PC-9 (cell line): Measurements from ENCODE around the gene SLC25A30. TPM values are rescaled to one million over a fixed set of nuclear protein-coding genes. Genes with fewer than 3 reads are reported as not detected.
"Not testable (repeated sequence)": the region's sequence is repeated elsewhere in the genome, so short reads cannot be mapped to it uniquely, and the experiment has no call there.

Experiments used
- BruUV-seq: library from RNA; stranded (reverse); fragments of 400-500 nt; replicated peaks from 2 replicates; lab custom pipeline; 2021; lab: Mats Ljungman, UMichigan
- CTCF ChIA-PET: fragments of 300-600 bp; sonication (Branson Sonifier 250); formaldehyde crosslinking; loops from one replicate; lab custom pipeline; 2022; ENCODE audit warnings: antibody characterized with exemption; lab: Charles Lee
- POLR2A ChIA-PET: fragments of 300-600 bp; sonication (Branson Sonifier 250); formaldehyde crosslinking; loops from one replicate; lab custom pipeline; 2022; ENCODE audit warnings: antibody characterized with exemption; ENCODE audit not compliant: unreplicated experiment; lab: Charles Lee
- DNase-seq, 2 experiments: peaks; one replicate each; pipeline versions ENCODE4 v3.0.0 to v3.0.0-alpha.2; 2015 to 2022; ENCODE audit warnings: mixed read lengths in 1 of 2
- H2AFZ ChIP-seq: fragments of 200-600 bp; sonication (generic); 2 replicates; pipeline ENCODE4 v1.8.1; 2017; ENCODE audit warnings: antibody characterized with exemption
- H3F3A ChIP-seq: fragments of 200-600 bp; sonication (generic); 2 replicates; pipeline ENCODE4 v1.8.1; 2017; ENCODE audit warnings: antibody characterized with exemption, mild to moderate bottlenecking, low read depth; ENCODE audit not compliant: insufficient read depth
- H3K27ac ChIP-seq: fragments of 200-600 bp; sonication (generic); 2 replicates; pipeline ENCODE4 v1.6.1; 2016; ENCODE audit warnings: mixed run types
- H3K27me3 ChIP-seq: fragments of 200-600 bp; sonication (generic); 2 replicates; pipeline ENCODE4 v1.6.1; 2016; ENCODE audit warnings: low read depth, mixed run types; ENCODE audit not compliant: insufficient read depth
- H3K36me3 ChIP-seq: fragments of 200-600 bp; sonication (generic); 2 replicates; pipeline ENCODE4 v1.6.1; 2016; ENCODE audit warnings: low read depth, mixed run types
- H3K4me1 ChIP-seq: fragments of 200-600 bp; sonication (generic); replicated peaks from 2 replicates; pipeline ENCODE4 v1.6.1; 2016; ENCODE audit warnings: mixed run types; ENCODE audit not compliant: insufficient read depth
- H3K4me2 ChIP-seq: fragments of 200-600 bp; sonication (generic); 2 replicates; pipeline ENCODE4 v1.6.1; 2017; ENCODE audit warnings: mixed run types
- H3K4me3 ChIP-seq: fragments of 200-600 bp; sonication (generic); 2 replicates; pipeline ENCODE4 v1.6.1; 2016; ENCODE audit warnings: mixed run types
- H3K79me2 ChIP-seq: fragments of 200-600 bp; sonication (generic); 2 replicates; pipeline ENCODE4 v1.6.1; 2017; ENCODE audit warnings: low read depth, mixed run types
- H3K9me2 ChIP-seq: fragments of 200-600 bp; sonication (generic); 2 replicates; pipeline ENCODE4 v1.8.1; 2017; ENCODE audit warnings: mild to moderate bottlenecking; ENCODE audit not compliant: insufficient read depth
- H3K9me3 ChIP-seq: fragments of 200-600 bp; sonication (generic); 2 replicates; pipeline ENCODE4 v1.8.1; 2016; ENCODE audit warnings: low read depth; ENCODE audit not compliant: insufficient read depth
- H4K20me1 ChIP-seq: fragments of 200-600 bp; sonication (generic); 2 replicates; pipeline ENCODE4 v1.8.1; 2017; ENCODE audit not compliant: insufficient read depth
- CTCF ChIP-seq: fragments of 200-600 bp; sonication (generic); conservative IDR thresholded peaks from 2 replicates; pipeline ENCODE4 v1.6.1; 2017; ENCODE audit warnings: mixed run types, antibody characterized with exemption, mild to moderate bottlenecking, moderate library complexity
- EZH2 ChIP-seq: fragments of 200-600 bp; sonication (generic); IDR thresholded peaks from 2 replicates; pipeline ENCODE4 v1.8.0; 2017; ENCODE audit warnings: antibody characterized with exemption, low read depth
- intact Hi-C: fragments of 100-400 bp; cut with micrococcal nuclease; formaldehyde crosslinking; loops from one replicate; pipeline ENCODE4 v1.10.0; 2022; ENCODE audit not compliant: unreplicated experiment
- total RNA-seq: library from RNA; stranded (reverse); gene quantifications from 2 replicates; pipeline ENCODE4 v1.2.3, GENCODE V29; 2021

Gene SLC25A30
- total RNA-seq, 1 experiment from 2014 or later, result 11.2 TPM

GRCh38 chr13:45385320-45385719 is 32.9 kb downstream of the SLC25A30 start:
- Histone ChIP-seq H3F3A (no peaks in the 10 kb centered on the region), H4K20me1 (no peaks in the 10 kb centered on the region), H3K27ac (no peak overlapping the region), H3K36me3 (no peaks in the 10 kb centered on the region), H3K27me3 (no peaks in the 10 kb centered on the region), H3K4me2 (no peak overlapping the region), H3K4me1 (no peaks in the 10 kb centered on the region), H3K9me3 (no peaks in the 10 kb centered on the region), H3K9me2 (no peaks in the 10 kb centered on the region), H3K79me2 (no peaks in the 10 kb centered on the region), H3K4me3 (no peak overlapping the region), H2AFZ (no peak overlapping the region)
- BruUV-seq, result no TSS peak
- intact Hi-C loops, result no loop called here
- TF ChIP-seq EZH2 (no peak), CTCF (no peak)
- ChIA-PET POLR2A (no interaction called here), CTCF (interaction anchor here (0.6 kb wide), 1 partner anchor 12 kb away, joined by 3 read pairs; no protein-coding TSS in a partner anchor)
- DNase-seq, result no peak

- Histone ChIP-seq H3K4me1 (no peaks in the 10 kb centered on the region), H2AFZ (no peak overlapping the region), H3K36me3 (no peaks in the 10 kb centered on the region), H3K9me2 (no peaks in the 10 kb centered on the region), H3K4me2 (no peak overlapping the region), H3K4me3 (no peak overlapping the region), H3K9me3 (no peaks in the 10 kb centered on the region), H3F3A (no peaks in the 10 kb centered on the region), H3K27me3 (no peaks in the 10 kb centered on the region), H3K79me2 (no peaks in the 10 kb centered on the region), H4K20me1 (no peaks in the 10 kb centered on the region), H3K27ac (no peak overlapping the region)
- no TSS peak for BruUV-seq
- intact Hi-C loops, result no loop called here
- ChIA-PET CTCF (no interaction called here), POLR2A (no interaction called here)
- no peak for TF ChIP-seq CTCF
- no peak for TF ChIP-seq EZH2
- DNase-seq, result no peak
These were observed 33.5 kb downstream of the SLC25A30 start for GRCh38 chr13:45384474-45385174.

GRCh38 chr13:45382739-45383138 is 35.4 kb downstream of the SLC25A30 start:
- H3K4me1 ChIP-seq, H3K4me3 ChIP-seq, H3K36me3 ChIP-seq, H3K27ac ChIP-seq, DNase-seq, H2AFZ ChIP-seq, POLR2A ChIA-PET, H3F3A ChIP-seq, H3K27me3 ChIP-seq, CTCF ChIA-PET, BruUV-seq, H3K4me2 ChIP-seq, H4K20me1 ChIP-seq, H3K9me3 ChIP-seq, H3K9me2 ChIP-seq, intact Hi-C loops, H3K79me2 ChIP-seq: not testable (repeated sequence)

GRCh38 chr13:45381196-45381595 is 37.0 kb downstream of the SLC25A30 start:
- Histone ChIP-seq H3F3A (no peaks in the 10 kb centered on the region), H3K27ac (no peak overlapping the region), H3K27me3 (no peaks in the 10 kb centered on the region), H3K4me2 (no peak overlapping the region), H3K79me2 (no peaks in the 10 kb centered on the region), H3K4me1 (no peaks in the 10 kb centered on the region), H3K36me3 (no peaks in the 10 kb centered on the region), H3K4me3 (no peak overlapping the region), H2AFZ (no peak overlapping the region), H4K20me1 (no peaks in the 10 kb centered on the region), H3K9me2 (no peaks in the 10 kb centered on the region), H3K9me3 (no peaks in the 10 kb centered on the region)
- DNase-seq, result no peak
- no peak for TF ChIP-seq CTCF
- TF ChIP-seq EZH2, result no peak
- no TSS peak for BruUV-seq
- CTCF ChIA-PET, result no interaction called here
- POLR2A ChIA-PET, result no interaction called here
- intact Hi-C loops, result no loop called here

- H4K20me1 ChIP-seq, H3K79me2 ChIP-seq, CTCF ChIA-PET, intact Hi-C loops, POLR2A ChIA-PET, H3K27me3 ChIP-seq, H3F3A ChIP-seq, H3K4me1 ChIP-seq, DNase-seq, BruUV-seq, H2AFZ ChIP-seq, H3K9me2 ChIP-seq, H3K4me2 ChIP-seq, H3K4me3 ChIP-seq, H3K9me3 ChIP-seq, H3K27ac ChIP-seq, H3K36me3 ChIP-seq: not testable (repeated sequence)
These were observed 37.5 kb downstream of the SLC25A30 start for GRCh38 chr13:45380708-45381107.
